ENCODE results near the gene E2F1.

E2F1 gene

GRCh38 chr20:33709905-33710541 is 23.8 kb upstream of the E2F1 start:
- Histone ChIP-seq H3K9me3 (ENCODE audit: insufficient read depth, low read length) (no peaks in the 10 kb centered on the region), H3K9ac (ENCODE audit: insufficient read length, low read depth) (no peak overlapping the region), H3K27me3 (ENCODE audit: insufficient read depth, insufficient read length) (no peaks in the 10 kb centered on the region), H3K4me3 (ENCODE audit: insufficient read length, low read depth) (no peak overlapping the region), H3K36me3 (ENCODE audit: insufficient read depth, insufficient read length, low read length) (no peaks in the 10 kb centered on the region), H3K4me1 (ENCODE audit: insufficient read depth, insufficient read length) (peaks cover 4% of the 10 kb centered on the region)
- DNase-seq (ENCODE audit: low read depth, low spot score) = no peak
- no peak for TF ChIP-seq SUZ12 (IDR thresholded peaks at IDR 0.05; ENCODE audit: extremely low read depth, insufficient read depth, insufficient read length)
- no peak for TF ChIP-seq ZNF274 (IDR thresholded peaks at IDR 0.05; ENCODE audit: low read depth, low read length)
- no peak for TF ChIP-seq YY1 (IDR thresholded peaks at IDR 0.05; ENCODE audit: insufficient read depth, insufficient read length)

- H3K27me3 ChIP-seq (ENCODE audit: insufficient read depth, insufficient read length) = no peaks in the 10 kb centered on the region
- TF ChIP-seq SUZ12 (IDR thresholded peaks at IDR 0.05; ENCODE audit: extremely low read depth, insufficient read depth, insufficient read length) (no peak), YY1 (IDR thresholded peaks at IDR 0.05; ENCODE audit: insufficient read depth, insufficient read length) (no peak), ZNF274 (IDR thresholded peaks at IDR 0.05; ENCODE audit: low read depth, low read length) (no peak)
- no peak for DNase-seq (ENCODE audit: low read depth, low spot score)
- no peaks in the 10 kb centered on the region for H3K9me3 ChIP-seq (ENCODE audit: insufficient read depth, low read length)
- H3K36me3 ChIP-seq (ENCODE audit: insufficient read depth, insufficient read length, low read length) = no peaks in the 10 kb centered on the region
- H3K4me1 ChIP-seq (ENCODE audit: insufficient read depth, insufficient read length) = peaks cover 4% of the 10 kb centered on the region
- H3K4me3 ChIP-seq (ENCODE audit: insufficient read length, low read depth) = no peak overlapping the region
- no peak overlapping the region for H3K9ac ChIP-seq (ENCODE audit: insufficient read length, low read depth)
These were observed 23.2 kb upstream of the E2F1 start for GRCh38 chr20:33709398-33709797.

- Histone ChIP-seq H3K4me1 (ENCODE audit: insufficient read depth, insufficient read length) (peaks cover 4% of the 10 kb centered on the region), H3K9ac (ENCODE audit: insufficient read length, low read depth) (no peak overlapping the region), H3K27me3 (ENCODE audit: insufficient read depth, insufficient read length) (no peaks in the 10 kb centered on the region), H3K36me3 (ENCODE audit: insufficient read depth, insufficient read length, low read length) (no peaks in the 10 kb centered on the region), H3K9me3 (ENCODE audit: insufficient read depth, low read length) (no peaks in the 10 kb centered on the region), H3K4me3 (ENCODE audit: insufficient read length, low read depth) (no peak overlapping the region)
- TF ChIP-seq SUZ12 (IDR thresholded peaks at IDR 0.05; ENCODE audit: extremely low read depth, insufficient read depth, insufficient read length) (no peak), ZNF274 (IDR thresholded peaks at IDR 0.05; ENCODE audit: low read depth, low read length) (no peak), YY1 (IDR thresholded peaks at IDR 0.05; ENCODE audit: insufficient read depth, insufficient read length) (no peak)
- no peak for DNase-seq (ENCODE audit: low read depth, low spot score)
These were observed 21.5 kb upstream of the E2F1 start for GRCh38 chr20:33707668-33708067.

GRCh38 chr20:33704197-33704924 is 18.2 kb upstream of the E2F1 start:
- Histone ChIP-seq H3K4me1 (ENCODE audit: insufficient read depth, insufficient read length) (no peaks in the 10 kb centered on the region), H3K9me3 (ENCODE audit: insufficient read depth, low read length) (peaks cover 11% of the 10 kb centered on the region; the same call in 1 of the 2 replicates), H3K9ac (ENCODE audit: insufficient read length, low read depth) (no peak overlapping the region), H3K4me3 (ENCODE audit: insufficient read length, low read depth) (no peak overlapping the region), H3K27me3 (ENCODE audit: insufficient read depth, insufficient read length) (no peaks in the 10 kb centered on the region), H3K36me3 (ENCODE audit: insufficient read depth, insufficient read length, low read length) (no peaks in the 10 kb centered on the region)
- no peak for DNase-seq (ENCODE audit: low read depth, low spot score)
- TF ChIP-seq ZNF274 (IDR thresholded peaks at IDR 0.05; ENCODE audit: low read depth, low read length) (no peak), SUZ12 (IDR thresholded peaks at IDR 0.05; ENCODE audit: extremely low read depth, insufficient read depth, insufficient read length) (no peak), YY1 (IDR thresholded peaks at IDR 0.05; ENCODE audit: insufficient read depth, insufficient read length) (no peak)

- H3K9me3 ChIP-seq (ENCODE audit: insufficient read depth, low read length) = peaks cover 11% of the 10 kb centered on the region; the same call in 1 of the 2 replicates
- TF ChIP-seq YY1 (IDR thresholded peaks at IDR 0.05; ENCODE audit: insufficient read depth, insufficient read length) (no peak), ZNF274 (IDR thresholded peaks at IDR 0.05; ENCODE audit: low read depth, low read length) (no peak), SUZ12 (IDR thresholded peaks at IDR 0.05; ENCODE audit: extremely low read depth, insufficient read depth, insufficient read length) (no peak)
These were observed 17.4 kb upstream of the E2F1 start for GRCh38 chr20:33703498-33704137.

GRCh38 chr20:33702861-33703260 is 16.7 kb upstream of the E2F1 start:
- Histone ChIP-seq H3K9ac (ENCODE audit: insufficient read length, low read depth) (no peak overlapping the region), H3K9me3 (ENCODE audit: insufficient read depth, low read length) (peaks cover 18% of the 10 kb centered on the region; the same call in 1 of the 2 replicates), H3K27me3 (ENCODE audit: insufficient read depth, insufficient read length) (no peaks in the 10 kb centered on the region), H3K4me1 (ENCODE audit: insufficient read depth, insufficient read length) (no peaks in the 10 kb centered on the region), H3K36me3 (ENCODE audit: insufficient read depth, insufficient read length, low read length) (no peaks in the 10 kb centered on the region), H3K4me3 (ENCODE audit: insufficient read length, low read depth) (no peak overlapping the region)
- TF ChIP-seq YY1 (IDR thresholded peaks at IDR 0.05; ENCODE audit: insufficient read depth, insufficient read length) (no peak), ZNF274 (IDR thresholded peaks at IDR 0.05; ENCODE audit: low read depth, low read length) (no peak), SUZ12 (IDR thresholded peaks at IDR 0.05; ENCODE audit: extremely low read depth, insufficient read depth, insufficient read length) (no peak)
- no peak for DNase-seq (ENCODE audit: low read depth, low spot score)

More at GRCh38 chr20:33703498-33704137, 17.4 kb upstream of the E2F1 start:
- no peak overlapping the region for H3K9ac ChIP-seq (ENCODE audit: insufficient read length, low read depth)
- no peaks in the 10 kb centered on the region for H3K27me3 ChIP-seq (ENCODE audit: insufficient read depth, insufficient read length)
- no peaks in the 10 kb centered on the region for H3K4me1 ChIP-seq (ENCODE audit: insufficient read depth, insufficient read length)
- no peak for DNase-seq (ENCODE audit: low read depth, low spot score)
- no peak overlapping the region for H3K4me3 ChIP-seq (ENCODE audit: insufficient read length, low read depth)
- no peaks in the 10 kb centered on the region for H3K36me3 ChIP-seq (ENCODE audit: insufficient read depth, insufficient read length, low read length)
